Measurements from ENCODE around the gene AP4M1.

Gene AP4M1

GRCh38 chr7:100098913-100099312 lies 2.5 kb upstream of the AP4M1 start:
- TF ChIP-seq SCRT2 (tag by site-specific recombination; IDR thresholded peaks at IDR 0.05) (no peak), KLF17 (tag by site-specific recombination; IDR thresholded peaks at IDR 0.05) (no peak), ZNF658 (tag by site-specific recombination; IDR thresholded peaks at IDR 0.05) (no peak), ZNF148 (tag by site-specific recombination; IDR thresholded peaks at IDR 0.05; ENCODE audit: borderline replicate concordance) (no peak), ZEB2 (tag by site-specific recombination; IDR thresholded peaks at IDR 0.05) (no peak), ZNF768 (tag by site-specific recombination; IDR thresholded peaks at IDR 0.05) (no peak), ZNF707 (tag by site-specific recombination; IDR thresholded peaks at IDR 0.05) (no peak), ZNF621 (tag by site-specific recombination; IDR thresholded peaks at IDR 0.05) (no peak)
- Histone ChIP-seq H3K4me1 (ENCODE audit: control insufficient read depth, insufficient read depth, low read length) (no peaks in the 10 kb centered on the region), H3K36me3 (ENCODE audit: control insufficient read depth in 2 of 2, insufficient read depth in 1 of 2, low read length in 2 of 2) (peaks cover 60 to 71% of the 10 kb centered on the region in 2 experiments), H3K4me3 (ENCODE audit: low read depth, low read length) (peak overlapping the region; percentile 8; the same call in 1 of the 2 replicates), H3K9me3 (ENCODE audit: control insufficient read depth, insufficient read depth, low read depth, low read length) (no peaks in the 10 kb centered on the region), H3K27ac (ENCODE audit: extremely low read depth, low read depth, low read length) (peak overlapping the region; percentile 34)
- ChIA-PET POLR2A (interaction anchor here (4.4 kb wide), 1 partner anchor 9 kb away, joined by 115 read pairs; the partner anchor contains the start of gene COPS6), CTCF (no interaction called here)

GRCh38 chr7:100099452-100099851 lies 2.0 kb upstream of the AP4M1 start:
- Histone ChIP-seq H3K9me3 (ENCODE audit: control insufficient read depth, insufficient read depth, low read depth, low read length) (no peaks in the 10 kb centered on the region), H3K27ac (ENCODE audit: extremely low read depth, low read depth, low read length) (peak overlapping the region; percentile 99; the same call in 1 of the 2 replicates), H3K36me3 (ENCODE audit: control insufficient read depth in 2 of 2, insufficient read depth in 1 of 2, low read length in 2 of 2) (peaks cover 59 to 68% of the 10 kb centered on the region in 2 experiments), H3K4me3 (ENCODE audit: low read depth, low read length) (peak overlapping the region; percentile 95), H3K4me1 (ENCODE audit: control insufficient read depth, insufficient read depth, low read length) (no peaks in the 10 kb centered on the region)
- CTCF ChIA-PET: no interaction called here
- POLR2A ChIA-PET: interaction anchor here (4.4 kb wide), 1 partner anchor 10 kb away, joined by 115 read pairs; the partner anchor contains the start of gene COPS6
- TF ChIP-seq ZNF48 (tag by site-specific recombination; IDR thresholded peaks at IDR 0.05): no peak
- TF ChIP-seq ZNF776 (tag by site-specific recombination; IDR thresholded peaks at IDR 0.05; ENCODE audit: borderline replicate concordance): no peak
- no peak for TF ChIP-seq ZFP41 (tag by site-specific recombination; IDR thresholded peaks at IDR 0.05; ENCODE audit: borderline replicate concordance)
- no peak for TF ChIP-seq ZNF510 (tag by site-specific recombination; IDR thresholded peaks at IDR 0.05; ENCODE audit: insufficient replicate concordance)
- TF ChIP-seq ZNF670 (tag by site-specific recombination; IDR thresholded peaks at IDR 0.05; ENCODE audit: low read depth): no peak
- TF ChIP-seq ZNF302 (tag by site-specific recombination; IDR thresholded peaks at IDR 0.05; ENCODE audit: low read depth): no peak
- no peak for TF ChIP-seq ZNF112 (tag by site-specific recombination; IDR thresholded peaks at IDR 0.05)
- TF ChIP-seq ZNF514 (tag by site-specific recombination; IDR thresholded peaks at IDR 0.05): no peak
- TF ChIP-seq ZNF362 (tag by site-specific recombination; IDR thresholded peaks at IDR 0.05): no peak

GRCh38 chr7:100100420-100101015 lies 925 bp upstream of the AP4M1 start:
- POLR2A ChIA-PET: interaction anchor here (0.6 to 4.4 kb wide), 15 partner anchors 11 to 606 kb away, joined by 3 to 115 read pairs (median 10); partner anchors contain the start of genes CNPY4, COPS6, FBXO24 and LAMTOR4
- Histone ChIP-seq H3K27ac (ENCODE audit: extremely low read depth, low read depth, low read length) (peak overlapping the region; percentile 99), H3K9me3 (ENCODE audit: control insufficient read depth, insufficient read depth, low read depth, low read length) (no peaks in the 10 kb centered on the region), H3K4me1 (ENCODE audit: control insufficient read depth, insufficient read depth, low read length) (no peaks in the 10 kb centered on the region), H3K4me3 (ENCODE audit: low read depth, low read length) (peak overlapping the region; percentile 95), H3K36me3 (ENCODE audit: control insufficient read depth in 2 of 2, insufficient read depth in 1 of 2, low read length in 2 of 2) (peaks cover 49 to 65% of the 10 kb centered on the region in 2 experiments)
- CTCF ChIA-PET: interaction anchor here (0.6 to 1.3 kb wide), 3 partner anchors 11 to 25 kb away, joined by 3 read pairs; no protein-coding TSS in a partner anchor
- peak; percentile 95 for TF ChIP-seq EGR2 (tag by site-specific recombination; IDR thresholded peaks at IDR 0.05; ENCODE audit: low read depth)
- no peak for TF ChIP-seq ZNF433 (tag by site-specific recombination; IDR thresholded peaks at IDR 0.05; ENCODE audit: low read depth)
- no peak for TF ChIP-seq ZNF114 (tag by site-specific recombination; IDR thresholded peaks at IDR 0.05)
- peak; percentile 93 for TF ChIP-seq KLF8 (tag by site-specific recombination; IDR thresholded peaks at IDR 0.05)
- peak; percentile 73; the same call in 1 of the 2 replicates for TF ChIP-seq ZNF610 (tag by site-specific recombination; IDR thresholded peaks at IDR 0.05; ENCODE audit: borderline replicate concordance)
- TF ChIP-seq ZNF362 (tag by site-specific recombination; IDR thresholded peaks at IDR 0.05): no peak
- no peak for TF ChIP-seq ZNF585B (tag by site-specific recombination; IDR thresholded peaks at IDR 0.05)
- no peak for TF ChIP-seq ZNF148 (tag by site-specific recombination; IDR thresholded peaks at IDR 0.05; ENCODE audit: borderline replicate concordance)
